Caco-2 (cell line): ENCODE results near the gene KCNK15. TPM values are rescaled to one million over a fixed set of nuclear protein-coding genes. Genes with fewer than 3 reads are reported as not detected.

ENCODE experiments used
- BruUV-seq: library from RNA; stranded (reverse); fragments of 400-500 nt; replicated peaks from 2 replicates; lab custom pipeline; 2021; lab: Mats Ljungman, UMichigan
- CTCF ChIA-PET: fragments of 300-600 bp; sonication (Branson Sonifier 250); formaldehyde crosslinking; loops from one replicate; lab custom pipeline; 2022; ENCODE audit warnings: antibody characterized with exemption; lab: Charles Lee
- POLR2A ChIA-PET: fragments of 300-600 bp; sonication (Branson Sonifier 250); formaldehyde crosslinking; loops from one replicate; lab custom pipeline; 2022; ENCODE audit warnings: antibody characterized with exemption; lab: Charles Lee
- DNase-seq, 2 experiments: peaks; one replicate each; pipeline versions ENCODE4 v3.0.0 to v3.0.0-alpha.2; 2020 to 2022
- H3K27me3 ChIP-seq: replicated peaks from 2 replicates; pipeline ENCODE4 v1.6.0; 2011; ENCODE audit warnings: low read length; ENCODE audit not compliant: control insufficient read depth, insufficient read depth
- H3K36me3 ChIP-seq: 2 replicates; pipeline ENCODE4 v1.5.1; 2011; ENCODE audit warnings: low read length; ENCODE audit not compliant: control insufficient read depth, insufficient read depth
- H3K4me1 ChIP-seq: fragments of 250-450 bp; sonication (Bioruptor Pico); 2 replicates; pipeline ENCODE4 v1.5.1; 2020; ENCODE audit warnings: mild to moderate bottlenecking
- H3K4me3 ChIP-seq: 2 replicates; pipeline ENCODE4 v1.5.1; 2011; ENCODE audit warnings: low read depth, mild to moderate bottlenecking, control low read depth, low read length
- H3K9me3 ChIP-seq: fragments of 250-450 bp; sonication (Bioruptor Pico); 2 replicates; pipeline ENCODE4 v1.5.1; 2020; ENCODE audit warnings: mild to moderate bottlenecking, moderate library complexity
- H3K27ac Mint-ChIP-seq: one replicate; pipeline ENCODE4 v1.8.0; 2022; ENCODE audit warnings: mixed read lengths; ENCODE audit not compliant: unreplicated experiment
- H3K27me3 Mint-ChIP-seq: one replicate; pipeline ENCODE4 v1.8.0; 2022; ENCODE audit warnings: mixed read lengths; ENCODE audit not compliant: insufficient read depth, unreplicated experiment
- H3K36me3 Mint-ChIP-seq: one replicate; pipeline ENCODE4 v1.8.0; 2022; ENCODE audit warnings: mild to moderate bottlenecking, mixed read lengths; ENCODE audit not compliant: insufficient read depth, unreplicated experiment
- H3K4me1 Mint-ChIP-seq: one replicate; pipeline ENCODE4 v1.8.0; 2022; ENCODE audit warnings: low read depth, mixed read lengths; ENCODE audit not compliant: unreplicated experiment
- H3K4me3 Mint-ChIP-seq: one replicate; pipeline ENCODE4 v1.8.0; 2022; ENCODE audit warnings: mild to moderate bottlenecking, moderate library complexity, mixed read lengths; ENCODE audit not compliant: unreplicated experiment
- H3K9me3 Mint-ChIP-seq: one replicate; pipeline ENCODE4 v1.8.0; 2022; ENCODE audit warnings: mixed read lengths; ENCODE audit not compliant: unreplicated experiment
- intact Hi-C: fragments of 100-400 bp; cut with micrococcal nuclease; formaldehyde crosslinking; loops from one replicate; pipeline ENCODE4 v1.10.0; 2022; ENCODE audit not compliant: unreplicated experiment
- total RNA-seq: library from RNA; stranded (reverse); gene quantifications from 2 replicates; pipeline ENCODE4 v1.2.3, GENCODE V29; 2022
- TF ChIP-seq, protein P1 (sequence below), 2 experiments: fragments of 200-600 bp in 1 of 2; IDR thresholded peaks; 1 replicate in 1 of 2; 2 replicates in 1 of 2; pipeline versions ENCODE4 v1.5.1 to v1.8.0; 2011 to 2022; ENCODE audit warnings: antibody characterized with exemption in 1 of 2, control low read depth in 1 of 2, inconsistent platforms in 1 of 2, low read depth in 1 of 2, low read length in 1 of 2, mild to moderate bottlenecking in 1 of 2, moderate library complexity in 1 of 2; ENCODE audit not compliant: insufficient read depth in 1 of 2, severe bottlenecking in 1 of 2, unreplicated experiment in 1 of 2

The KCNK15 gene
- total RNA-seq, 1 experiment from 2014 or later = 2.9 TPM

GRCh38 chr20:44796758-44797457, 51.2 kb downstream of the KCNK15 start:
- no peaks in the 10 kb centered on the region for H3K36me3 Mint-ChIP-seq
- no peaks in the 10 kb centered on the region for H3K4me1 Mint-ChIP-seq
- H3K4me1 ChIP-seq = no peaks in the 10 kb centered on the region
- no peak overlapping the region for H3K4me3 Mint-ChIP-seq
- peaks cover 2% of the 10 kb centered on the region; the same call in 1 of the 2 replicates for H3K9me3 ChIP-seq
- no peak overlapping the region for H3K27ac Mint-ChIP-seq
- BruUV-seq = no TSS peak
- CTCF ChIA-PET = interaction anchor here (1.0 to 2.0 kb wide), 3 partner anchors 9 to 49 kb away, joined by 4 to 6 read pairs (median 4); no protein-coding TSS in a partner anchor
- POLR2A ChIA-PET = no interaction called here
- TF ChIP-seq, protein P1, sequence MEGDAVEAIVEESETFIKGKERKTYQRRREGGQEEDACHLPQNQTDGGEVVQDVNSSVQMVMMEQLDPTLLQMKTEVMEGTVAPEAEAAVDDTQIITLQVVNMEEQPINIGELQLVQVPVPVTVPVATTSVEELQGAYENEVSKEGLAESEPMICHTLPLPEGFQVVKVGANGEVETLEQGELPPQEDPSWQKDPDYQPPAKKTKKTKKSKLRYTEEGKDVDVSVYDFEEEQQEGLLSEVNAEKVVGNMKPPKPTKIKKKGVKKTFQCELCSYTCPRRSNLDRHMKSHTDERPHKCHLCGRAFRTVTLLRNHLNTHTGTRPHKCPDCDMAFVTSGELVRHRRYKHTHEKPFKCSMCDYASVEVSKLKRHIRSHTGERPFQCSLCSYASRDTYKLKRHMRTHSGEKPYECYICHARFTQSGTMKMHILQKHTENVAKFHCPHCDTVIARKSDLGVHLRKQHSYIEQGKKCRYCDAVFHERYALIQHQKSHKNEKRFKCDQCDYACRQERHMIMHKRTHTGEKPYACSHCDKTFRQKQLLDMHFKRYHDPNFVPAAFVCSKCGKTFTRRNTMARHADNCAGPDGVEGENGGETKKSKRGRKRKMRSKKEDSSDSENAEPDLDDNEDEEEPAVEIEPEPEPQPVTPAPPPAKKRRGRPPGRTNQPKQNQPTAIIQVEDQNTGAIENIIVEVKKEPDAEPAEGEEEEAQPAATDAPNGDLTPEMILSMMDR (IDR thresholded peaks at IDR 0.05; ENCODE audit: insufficient read depth in 1 of 2, low read depth in 1 of 2, low read length in 1 of 2, severe bottlenecking in 1 of 2, unreplicated experiment in 1 of 2) = no peak
- H3K27me3 Mint-ChIP-seq = peaks cover 7% of the 10 kb centered on the region
- no peaks in the 10 kb centered on the region for H3K27me3 ChIP-seq
- no peak for DNase-seq
- H3K9me3 Mint-ChIP-seq = no peaks in the 10 kb centered on the region
- intact Hi-C loops = no loop called here
- H3K4me3 ChIP-seq = no peak overlapping the region
- no peaks in the 10 kb centered on the region for H3K36me3 ChIP-seq

DNA sequence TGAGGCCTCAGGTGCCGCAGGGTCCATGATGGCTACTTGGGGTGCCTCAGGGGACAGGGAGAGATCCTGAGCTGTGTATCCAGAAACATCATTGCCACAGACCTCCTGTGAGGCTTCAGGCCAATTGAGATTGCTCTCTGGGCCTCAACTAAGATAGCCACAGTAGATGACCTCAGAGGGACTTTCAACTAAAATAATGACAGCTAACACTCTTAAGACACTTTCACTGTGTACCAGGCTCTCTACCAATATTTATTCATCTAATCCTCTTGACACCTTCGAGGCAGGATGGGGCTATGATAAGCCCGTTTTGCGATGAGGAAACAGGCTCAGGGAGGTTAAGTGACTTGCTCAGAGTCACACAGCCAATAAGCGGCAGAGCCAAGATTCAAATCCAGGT, 54.0 kb downstream of the KCNK15 start:
- no peaks in the 10 kb centered on the region for H3K4me1 ChIP-seq
- H3K4me3 ChIP-seq = no peak overlapping the region
- BruUV-seq = no TSS peak
- POLR2A ChIA-PET = no interaction called here
- intact Hi-C loops = loop anchor here (1.0 to 5.0 kb wide), 3 partner anchors 53 to 112 kb away; no protein-coding TSS in a partner anchor
- Mint-ChIP-seq H3K27ac (no peak overlapping the region), H3K4me3 (no peak overlapping the region), H3K9me3 (no peaks in the 10 kb centered on the region), H3K4me1 (no peaks in the 10 kb centered on the region), H3K36me3 (no peaks in the 10 kb centered on the region), H3K27me3 (peaks cover 7% of the 10 kb centered on the region)
- no peak for DNase-seq
- no peaks in the 10 kb centered on the region for H3K27me3 ChIP-seq
- TF ChIP-seq, protein P1 (IDR thresholded peaks at IDR 0.05; ENCODE audit: insufficient read depth in 1 of 2, low read depth in 1 of 2, low read length in 1 of 2, severe bottlenecking in 1 of 2, unreplicated experiment in 1 of 2) = no peak
- CTCF ChIA-PET = interaction anchor here (0.5 to 2.1 kb wide), 5 partner anchors 14 to 224 kb away, joined by 3 to 7 read pairs (median 5); no protein-coding TSS in a partner anchor
- H3K36me3 ChIP-seq = no peaks in the 10 kb centered on the region
- H3K9me3 ChIP-seq = peaks cover 2% of the 10 kb centered on the region; the same call in 1 of the 2 replicates

DNA sequence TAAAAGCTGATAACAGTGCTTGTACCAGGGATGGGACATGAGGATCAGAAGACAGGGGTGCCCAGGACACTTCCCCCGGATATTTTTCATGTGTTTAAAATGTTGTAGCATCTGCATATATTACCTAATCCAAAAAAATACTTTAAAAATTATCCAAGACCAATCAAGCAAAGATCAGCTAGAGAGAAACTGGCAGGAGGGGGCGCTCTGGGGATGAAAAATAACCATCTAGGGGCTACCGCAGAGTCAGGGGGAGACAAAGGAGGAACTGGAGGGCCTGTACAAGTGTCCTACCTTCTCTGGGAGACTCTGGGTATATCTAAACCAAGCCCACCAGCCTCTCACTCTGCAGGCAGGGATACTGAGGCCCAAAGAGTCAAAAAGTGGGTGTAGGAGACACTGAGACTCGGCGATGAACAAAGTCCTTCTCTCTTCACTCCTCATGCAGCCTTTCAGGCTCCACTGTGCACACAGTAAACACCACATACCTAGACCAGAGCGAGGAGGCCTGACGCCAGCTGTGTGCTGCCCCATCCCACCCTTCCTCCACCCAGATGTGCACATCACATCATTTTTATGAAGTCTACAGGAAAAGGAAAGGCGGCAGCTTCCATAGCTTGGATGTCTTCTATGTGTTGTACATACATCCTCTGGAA, 54.9 kb downstream of the KCNK15 start:
- H3K9me3 ChIP-seq = peaks cover 2% of the 10 kb centered on the region; the same call in 1 of the 2 replicates
- ChIA-PET POLR2A (no interaction called here), CTCF (interaction anchor here (0.5 to 2.1 kb wide), 7 partner anchors 15 to 117 kb away, joined by 3 to 7 read pairs (median 5); partner anchors contain the start of gene YWHAB)
- no TSS peak for BruUV-seq
- Mint-ChIP-seq H3K4me1 (no peaks in the 10 kb centered on the region), H3K36me3 (no peaks in the 10 kb centered on the region), H3K27ac (no peak overlapping the region), H3K4me3 (no peak overlapping the region), H3K9me3 (no peaks in the 10 kb centered on the region), H3K27me3 (peaks cover 4% of the 10 kb centered on the region)
- H3K4me3 ChIP-seq = no peak overlapping the region
- peak in 1 of 2 experiments; percentile 35 for DNase-seq
- no peaks in the 10 kb centered on the region for H3K27me3 ChIP-seq
- H3K36me3 ChIP-seq = no peaks in the 10 kb centered on the region
- H3K4me1 ChIP-seq = no peaks in the 10 kb centered on the region
- TF ChIP-seq, protein P1 (IDR thresholded peaks at IDR 0.05; ENCODE audit: insufficient read depth in 1 of 2, low read depth in 1 of 2, low read length in 1 of 2, severe bottlenecking in 1 of 2, unreplicated experiment in 1 of 2) = peak; percentile 59 to 62
- intact Hi-C loops = loop anchor here (1.0 to 5.0 kb wide), 3 partner anchors 54 to 113 kb away; no protein-coding TSS in a partner anchor
